Measurements from ENCODE around the gene RING1.

GRCh38 chr6:33176906-33177305, 31.4 kb upstream of the RING1 start:
- TF ChIP-seq, protein P1, sequence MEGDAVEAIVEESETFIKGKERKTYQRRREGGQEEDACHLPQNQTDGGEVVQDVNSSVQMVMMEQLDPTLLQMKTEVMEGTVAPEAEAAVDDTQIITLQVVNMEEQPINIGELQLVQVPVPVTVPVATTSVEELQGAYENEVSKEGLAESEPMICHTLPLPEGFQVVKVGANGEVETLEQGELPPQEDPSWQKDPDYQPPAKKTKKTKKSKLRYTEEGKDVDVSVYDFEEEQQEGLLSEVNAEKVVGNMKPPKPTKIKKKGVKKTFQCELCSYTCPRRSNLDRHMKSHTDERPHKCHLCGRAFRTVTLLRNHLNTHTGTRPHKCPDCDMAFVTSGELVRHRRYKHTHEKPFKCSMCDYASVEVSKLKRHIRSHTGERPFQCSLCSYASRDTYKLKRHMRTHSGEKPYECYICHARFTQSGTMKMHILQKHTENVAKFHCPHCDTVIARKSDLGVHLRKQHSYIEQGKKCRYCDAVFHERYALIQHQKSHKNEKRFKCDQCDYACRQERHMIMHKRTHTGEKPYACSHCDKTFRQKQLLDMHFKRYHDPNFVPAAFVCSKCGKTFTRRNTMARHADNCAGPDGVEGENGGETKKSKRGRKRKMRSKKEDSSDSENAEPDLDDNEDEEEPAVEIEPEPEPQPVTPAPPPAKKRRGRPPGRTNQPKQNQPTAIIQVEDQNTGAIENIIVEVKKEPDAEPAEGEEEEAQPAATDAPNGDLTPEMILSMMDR (IDR thresholded peaks at IDR 0.05) = no peak
- TF ChIP-seq EP300 (IDR thresholded peaks at IDR 0.05) = no peak
